ENCODE data around the gene PLEKHD1. TPM values are rescaled to one million over a fixed set of nuclear protein-coding genes. Genes with fewer than 3 reads are reported as not detected.
A peak's percentile ranks its signal among the peaks of the same experiment; 100 is the strongest.
"Not testable (repeated sequence)": the region's sequence is repeated elsewhere in the genome, so short reads cannot be mapped to it uniquely, and the experiment has no call there.

The PLEKHD1 gene
- not detected in 2 replicates for total RNA-seq (2014; rRNA removed; shearing (Covaris generic))
- polyA plus RNA-seq (2015; cell fraction: cytosol; rRNA removed) = not detected in 2 replicates
- polyA plus RNA-seq (2015; cell fraction: nucleus; rRNA removed) = not detected in 2 replicates

- no peak for DNase-seq (ENCODE audit: low read depth)
These were observed at the start of gene PLEKHD1 for GRCh38 chr14:69484444-69485314. Gene PLEKHD1 (plus strand): TSS chr14:69484728. CDS start chr14:69484966, 238 bp downstream.

- no peak for DNase-seq (ENCODE audit: low read depth)
These were observed 44.8 kb upstream of the PLEKHD1 start for GRCh38 chr14:69439521-69440270.

- no peak for DNase-seq (ENCODE audit: low read depth)
These were observed 42.6 kb upstream of the PLEKHD1 start for GRCh38 chr14:69441948-69442347.

- peak; percentile 40 for DNase-seq (ENCODE audit: low read depth)
These were observed 41.2 kb upstream of the PLEKHD1 start for GRCh38 chr14:69443296-69443805.

GRCh38 chr14:69449216-69449615 lies 35.3 kb upstream of the PLEKHD1 start:
- DNase-seq (ENCODE audit: low read depth) = no peak

DNA sequence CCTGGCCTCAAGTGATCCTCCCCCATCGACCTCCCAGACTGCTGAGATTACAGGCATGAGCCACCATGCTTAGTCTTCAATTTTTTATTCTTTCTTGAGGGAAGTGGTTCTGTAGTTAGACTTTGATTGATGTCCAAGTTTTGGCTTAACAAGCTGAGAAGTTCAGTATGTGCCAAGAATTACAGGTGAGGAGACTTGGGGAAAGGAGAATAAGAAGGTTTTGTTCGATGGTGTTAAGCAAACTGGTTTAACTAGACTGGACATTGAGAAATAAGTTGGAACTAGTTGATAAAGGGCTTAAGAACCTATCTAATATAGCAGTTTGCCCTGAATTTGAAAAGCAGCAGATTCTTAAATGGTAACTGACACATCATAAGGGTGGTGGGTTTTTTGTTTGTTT lies 32.6 kb upstream of the PLEKHD1 start:
- DNase-seq (ENCODE audit: low read depth) = no peak

GRCh38 chr14:69458350-69458749 lies 26.2 kb upstream of the PLEKHD1 start:
- DNase-seq (ENCODE audit: low read depth) = no peak

DNA sequence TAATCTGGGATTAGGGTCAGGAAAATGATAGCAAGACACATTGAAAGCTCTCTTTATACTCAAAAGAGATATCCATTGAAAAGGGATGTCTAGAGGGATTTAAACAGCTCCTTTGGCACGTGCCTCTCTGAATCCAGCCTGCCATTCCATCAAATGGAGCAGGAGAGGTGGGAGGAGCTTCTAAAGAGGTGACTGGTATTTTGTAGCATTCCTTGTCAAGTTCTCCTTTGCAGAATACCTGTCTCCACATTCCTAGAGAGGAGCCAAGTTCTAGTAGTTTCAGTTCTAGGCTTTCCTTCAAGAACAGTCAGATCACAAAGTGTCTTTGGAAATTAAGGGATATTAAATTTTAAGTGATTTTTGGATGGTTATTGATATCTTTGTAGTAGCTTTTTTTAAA lies 25.4 kb upstream of the PLEKHD1 start:
- DNase-seq (ENCODE audit: low read depth) = no peak

GRCh38 chr14:69460093-69460701 lies 24.3 kb upstream of the PLEKHD1 start:
- DNase-seq (ENCODE audit: low read depth) = peak; percentile 80

GRCh38 chr14:69464379-69464778 lies 20.1 kb upstream of the PLEKHD1 start:
- no peak for DNase-seq (ENCODE audit: low read depth)

- DNase-seq (ENCODE audit: low read depth) = peak; percentile 98
These were observed 19.7 kb upstream of the PLEKHD1 start for GRCh38 chr14:69464829-69465228.

DNA sequence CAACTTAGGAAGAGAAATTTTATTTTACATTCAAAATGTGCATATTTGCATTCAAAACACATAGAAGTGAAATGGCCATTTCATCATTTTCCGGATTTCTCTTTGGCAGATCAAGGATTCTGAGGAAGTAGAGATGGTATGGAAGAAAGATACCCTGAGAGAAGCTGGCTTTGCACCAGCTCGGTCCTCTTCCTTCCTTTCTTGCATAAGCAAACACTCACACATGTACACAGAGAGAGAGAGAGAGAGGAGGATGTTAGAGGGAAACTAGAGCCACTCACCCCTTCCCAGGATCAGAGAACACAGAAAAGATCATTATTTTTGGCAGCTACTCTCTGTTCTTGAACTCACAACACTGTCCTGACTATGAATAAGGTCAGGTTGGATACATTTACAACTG lies 15.6 kb upstream of the PLEKHD1 start:
- DNase-seq (ENCODE audit: low read depth) = no peak

DNA sequence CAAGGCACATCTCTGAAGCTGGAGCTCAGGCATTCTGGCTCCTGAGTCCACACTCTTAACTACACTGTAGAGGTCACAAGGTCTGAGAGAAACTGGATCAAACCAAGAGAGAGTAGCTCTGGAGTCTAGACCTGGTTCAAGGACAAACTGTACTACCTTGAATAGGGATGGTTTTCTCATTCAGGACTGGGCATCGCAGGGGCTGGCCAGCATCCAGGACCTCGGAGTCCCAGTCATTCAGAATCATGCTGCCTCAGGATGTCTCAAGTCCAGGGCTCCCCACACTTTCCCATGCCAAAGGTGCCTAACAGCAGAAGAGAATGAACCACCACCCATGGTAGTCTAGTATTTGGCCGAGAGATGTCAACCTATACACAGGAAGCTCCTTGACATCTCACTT lies 13.1 kb upstream of the PLEKHD1 start:
- DNase-seq (ENCODE audit: low read depth) = no peak

DNA sequence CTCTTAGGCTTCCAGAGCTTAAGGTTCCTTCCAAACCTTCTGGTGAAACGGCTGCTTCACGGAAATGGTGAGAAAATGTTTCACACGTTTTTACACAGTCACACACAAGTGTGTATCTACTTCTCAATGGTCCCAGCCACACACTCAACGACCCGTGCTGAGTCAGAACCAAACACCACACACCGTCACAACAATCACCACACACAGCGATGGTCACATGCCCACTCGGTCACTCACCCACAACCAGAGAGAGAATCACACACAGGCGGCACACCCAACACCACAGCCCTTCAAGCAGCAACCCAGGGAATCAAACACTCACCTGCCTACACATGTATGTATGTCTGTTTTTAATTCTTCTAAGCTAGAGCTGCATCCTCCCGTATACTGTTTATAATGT lies 12.6 kb upstream of the PLEKHD1 start:
- DNase-seq (ENCODE audit: low read depth) = no peak

DNA sequence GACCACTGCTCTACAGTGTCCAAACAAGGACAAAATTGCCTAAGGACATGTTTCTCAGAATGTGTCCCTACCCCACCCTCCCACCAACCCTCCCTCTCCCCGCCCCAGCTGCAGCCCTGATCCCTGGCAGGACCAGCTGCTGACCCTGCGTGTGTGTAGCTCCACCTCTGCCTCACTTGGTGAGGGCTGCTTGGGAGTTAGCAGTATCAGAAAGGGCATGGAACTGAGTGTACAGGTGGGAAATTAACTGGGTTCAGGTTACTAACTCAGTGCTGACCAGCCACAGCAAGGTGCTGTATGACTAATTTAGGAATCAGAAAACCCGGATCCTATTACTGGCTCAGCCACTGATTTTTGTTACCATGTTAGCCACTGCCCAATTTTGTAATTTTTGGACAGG lies 11.3 kb upstream of the PLEKHD1 start:
- no peak for DNase-seq (ENCODE audit: low read depth)

GRCh38 chr14:69473946-69474345 lies 10.6 kb upstream of the PLEKHD1 start:
- no peak for DNase-seq (ENCODE audit: low read depth)

DNA sequence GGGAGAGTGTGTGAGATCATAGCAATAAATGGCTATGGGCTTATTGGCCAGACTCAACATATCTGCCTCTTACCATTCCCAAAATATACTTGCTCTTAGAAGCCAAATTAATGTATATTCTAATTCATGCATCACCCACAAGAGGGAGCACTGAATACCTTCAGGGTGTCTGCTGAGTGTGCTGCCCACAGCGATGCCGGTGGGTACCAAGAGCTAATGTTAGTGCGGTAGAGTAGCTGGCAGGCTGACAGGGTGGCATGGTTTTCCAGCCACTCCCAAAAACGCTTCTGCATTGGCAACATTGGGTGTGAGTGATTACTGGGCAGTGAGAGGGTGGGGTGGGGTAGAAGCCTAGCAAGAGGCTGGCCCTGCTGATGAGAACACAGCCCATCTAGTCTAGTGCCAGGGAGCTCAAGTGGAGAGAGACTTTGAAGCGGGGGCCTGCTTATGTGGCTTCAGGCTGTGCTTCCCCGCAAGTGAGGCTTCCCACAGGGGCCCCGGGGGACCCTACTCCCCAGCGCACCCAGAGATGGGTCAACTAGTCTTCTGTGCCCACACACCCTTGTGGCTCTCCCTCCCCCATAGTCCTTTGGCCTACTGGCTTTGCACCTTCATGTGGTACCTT lies 9.2 kb upstream of the PLEKHD1 start:
- peak; percentile 33 for DNase-seq (ENCODE audit: low read depth)

DNA sequence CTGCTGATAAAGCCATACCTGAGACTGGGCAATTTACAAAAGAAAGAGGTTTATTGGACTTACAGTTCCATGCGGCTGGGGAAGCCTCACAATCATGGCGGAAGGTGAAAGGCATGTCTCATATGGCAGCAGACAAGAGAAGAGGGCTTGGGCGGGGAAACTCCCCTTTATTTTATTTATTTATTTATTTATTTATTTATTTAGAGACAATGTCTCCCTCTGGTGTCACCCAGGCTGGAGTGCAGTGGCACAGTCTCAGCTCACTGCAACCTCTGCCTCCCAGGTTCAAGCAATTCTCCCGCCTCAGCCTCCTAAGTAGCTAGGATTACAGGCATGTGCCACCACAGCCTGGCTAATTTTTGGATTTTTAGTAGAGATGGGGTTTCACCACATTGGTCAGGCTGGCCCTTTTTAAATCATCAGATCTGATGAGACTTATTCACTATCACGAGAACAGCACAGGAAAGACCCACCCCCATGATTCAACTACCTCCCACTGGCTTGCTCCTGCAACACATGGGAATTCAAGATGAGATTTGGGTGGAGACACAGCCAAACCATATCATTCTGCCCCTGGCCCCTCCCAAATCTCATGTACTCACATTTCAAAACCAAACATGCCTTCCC lies 7.6 kb upstream of the PLEKHD1 start:
- DNase-seq (ENCODE audit: low read depth) = not testable (repeated sequence)

GRCh38 chr14:69478055-69478454 lies 6.5 kb upstream of the PLEKHD1 start:
- DNase-seq (ENCODE audit: low read depth) = not testable (repeated sequence)

DNA sequence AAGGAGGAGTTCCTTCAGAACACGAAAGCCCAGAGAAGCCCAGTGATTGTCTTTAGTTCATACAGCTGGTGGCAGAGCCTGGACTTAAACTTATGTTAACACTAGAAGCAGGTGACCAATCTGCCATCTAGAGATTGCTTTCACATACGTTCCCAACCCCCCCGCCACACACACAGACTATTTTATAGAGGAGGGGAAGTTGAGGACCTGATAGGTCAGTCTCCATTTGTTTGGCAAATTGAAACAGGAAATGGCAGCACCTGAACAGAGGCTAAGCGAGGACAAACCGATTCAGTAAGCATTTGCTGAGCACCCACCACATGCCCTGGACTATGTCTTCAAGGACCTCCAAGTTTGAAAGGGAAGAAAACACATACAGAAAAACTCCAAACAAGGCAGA lies 4.8 kb upstream of the PLEKHD1 start:
- no peak for DNase-seq (ENCODE audit: low read depth)

GRCh38 chr14:69480136-69480535 lies 4.4 kb upstream of the PLEKHD1 start:
- no peak for DNase-seq (ENCODE audit: low read depth)

All from HT1080 (cell line).